IMR-90 (cell line): Measurements from ENCODE around the gene ALS2CL. TPM values are rescaled to one million over a fixed set of nuclear protein-coding genes. Genes with fewer than 3 reads are reported as not detected.

ENCODE experiments used
- ATAC-seq: fragments of 200-7000 bp; cut with Tn5 transposase; 2 replicates; pipeline ENCODE4 v1.9.1; 2020; ENCODE audit warnings: low read depth, mild to moderate bottlenecking, moderate library complexity
- BruUV-seq: library from RNA; stranded (reverse); fragments of 400-500 nt; replicated peaks from 2 replicates; lab custom pipeline; 2021; lab: Mats Ljungman, UMichigan
- CTCF ChIA-PET: fragments of 300-600 bp; formaldehyde crosslinking; extraction: SDS; loops from one replicate; lab custom pipeline; 2021; ENCODE audit warnings: antibody characterized with exemption; lab: Yijun Ruan, JAX
- POLR2A ChIA-PET: fragments of 300-600 bp; sonication (Branson Sonifier 250); formaldehyde crosslinking; loops from one replicate; lab custom pipeline; 2022; ENCODE audit warnings: antibody characterized with exemption; ENCODE audit not compliant: unreplicated experiment; lab: Charles Lee
- DNase-seq: peaks from one replicate; pipeline ENCODE4 v3.0.0; 2013
- H2AFZ ChIP-seq: replicated peaks from 2 replicates; pipeline ENCODE3; 2013; ENCODE audit warnings: low read length, mild to moderate bottlenecking; ENCODE audit not compliant: poor library complexity
- H2AK5ac ChIP-seq: 2 replicates; pipeline ENCODE4 v1.6.1; 2013; ENCODE audit warnings: low read depth, low read length, inconsistent platforms
- H2AK9ac ChIP-seq: replicated peaks from 2 replicates; pipeline ENCODE3; 2013; ENCODE audit warnings: mild to moderate bottlenecking, low read depth, low read length, moderate library complexity; ENCODE audit not compliant: poor library complexity
- H2BK120ac ChIP-seq: 2 replicates; pipeline ENCODE4 v1.6.1; 2013; ENCODE audit warnings: low read depth, low read length, inconsistent platforms
- H2BK15ac ChIP-seq: 3 replicates; pipeline ENCODE4 v1.6.1; 2013; ENCODE audit warnings: low read depth, low read length, inconsistent platforms
- H2BK20ac ChIP-seq: 2 replicates; pipeline ENCODE4 v1.6.1; 2013; ENCODE audit warnings: low read depth, mild to moderate bottlenecking, inconsistent platforms, low read length, moderate library complexity
- H2BK5ac ChIP-seq: 2 replicates; pipeline ENCODE4 v1.6.1; 2013; ENCODE audit warnings: mild to moderate bottlenecking, low read depth, low read length, inconsistent platforms; ENCODE audit not compliant: poor library complexity, severe bottlenecking
- H3K14ac ChIP-seq: replicated peaks from 2 replicates; pipeline ENCODE4 v1.6.1; 2013; ENCODE audit warnings: low read depth, low read length, inconsistent platforms
- H3K18ac ChIP-seq: 2 replicates; pipeline ENCODE4 v1.6.1; 2013; ENCODE audit warnings: low read depth, low read length, control low read depth
- H3K23ac ChIP-seq: 2 replicates; pipeline ENCODE4 v1.6.1; 2013; ENCODE audit warnings: low read depth, low read length, inconsistent platforms
- H3K27ac ChIP-seq: 2 replicates; pipeline ENCODE4 v1.5.1; 2013; ENCODE audit warnings: mild to moderate bottlenecking, control low read depth, low read length; ENCODE audit not compliant: insufficient read depth
- H3K27me3 ChIP-seq: 2 replicates; pipeline ENCODE4 v1.6.1; 2013; ENCODE audit warnings: low read length; ENCODE audit not compliant: control insufficient read depth, insufficient read depth
- H3K36me3 ChIP-seq: 2 replicates; pipeline ENCODE4 v1.6.1; 2013; ENCODE audit warnings: low read length, mixed read lengths; ENCODE audit not compliant: control insufficient read depth, insufficient read depth
- H3K4ac ChIP-seq: 2 replicates; pipeline ENCODE4 v1.6.1; 2013; ENCODE audit warnings: low read depth, low read length, inconsistent platforms
- H3K4me1 ChIP-seq: 2 replicates; pipeline ENCODE4 v1.6.1; 2013; ENCODE audit warnings: low read length, mixed read lengths; ENCODE audit not compliant: control insufficient read depth, insufficient read depth
- H3K4me2 ChIP-seq: 2 replicates; pipeline ENCODE4 v1.6.1; 2013; ENCODE audit warnings: low read depth, mild to moderate bottlenecking, control low read depth, low read length, moderate library complexity
- H3K4me3 ChIP-seq: 2 replicates; pipeline ENCODE4 v1.5.1; 2013; ENCODE audit warnings: low read depth, mild to moderate bottlenecking, control low read depth, low read length, moderate library complexity; ENCODE audit not compliant: insufficient read depth
- H3K56ac ChIP-seq: 2 replicates; pipeline ENCODE4 v1.6.1; 2013; ENCODE audit warnings: low read length, inconsistent platforms; ENCODE audit not compliant: insufficient read depth; ENCODE audit errors: extremely low read depth
- H3K79me1 ChIP-seq, 2 experiments: 2 replicates each; pipeline ENCODE4 v1.6.1; 2013; ENCODE audit warnings: low read length in 2 of 2, inconsistent platforms in 1 of 2, low read depth in 1 of 2
- H3K9ac ChIP-seq: 2 replicates; pipeline ENCODE4 v1.6.1; 2013; ENCODE audit warnings: low read depth, low read length, control low read depth
- H3K9me1 ChIP-seq: 2 replicates; pipeline ENCODE4 v1.6.1; 2013; ENCODE audit warnings: low read length, inconsistent platforms; ENCODE audit not compliant: insufficient read depth
- H3K9me3 ChIP-seq: 2 replicates; pipeline ENCODE4 v1.6.1; 2013; ENCODE audit warnings: low read length; ENCODE audit not compliant: control insufficient read depth, insufficient read depth
- H4K20me1 ChIP-seq: 2 replicates; pipeline ENCODE4 v1.6.1; 2013; ENCODE audit warnings: low read length, inconsistent platforms; ENCODE audit not compliant: insufficient read depth
- H4K5ac ChIP-seq: 2 replicates; pipeline ENCODE4 v1.6.1; 2013; ENCODE audit warnings: mild to moderate bottlenecking, low read depth, low read length, control low read depth
- H4K8ac ChIP-seq, 2 experiments: 2 replicates each; pipeline ENCODE4 v1.6.1; 2013; ENCODE audit warnings: low read depth in 2 of 2, low read length in 2 of 2, control low read depth in 1 of 2, inconsistent platforms in 1 of 2
- H4K91ac ChIP-seq: 2 replicates; pipeline ENCODE4 v1.6.1; 2013; ENCODE audit warnings: low read depth, low read length, inconsistent platforms; ENCODE audit not compliant: insufficient read depth
- BHLHE40 ChIP-seq: fragments of 150-350 bp; IDR thresholded peaks from 2 replicates; pipeline ENCODE4 v1.6.1; 2016; ENCODE audit warnings: mild to moderate bottlenecking, low read depth, low read length
- CEBPB ChIP-seq: IDR thresholded peaks from 2 replicates; pipeline ENCODE4 v1.6.1; 2012; ENCODE audit warnings: low read depth, low read length, improper control_type of control experiment
- CHD1 ChIP-seq: IDR thresholded peaks from 2 replicates; pipeline ENCODE4 v1.6.1; 2012; ENCODE audit warnings: low read depth, low read length, improper control_type of control experiment
- CTCF ChIP-seq: conservative IDR thresholded peaks from 2 replicates; pipeline ENCODE4 v1.5.1; 2012; ENCODE audit warnings: mild to moderate bottlenecking, low read depth, low read length, improper control_type of control experiment
- ELK1 ChIP-seq: fragments of 150-350 bp; IDR thresholded peaks from 2 replicates; pipeline ENCODE4 v1.6.1; 2016; ENCODE audit warnings: low read depth, mild to moderate bottlenecking, low read length, moderate library complexity, borderline replicate concordance
- FOS ChIP-seq: fragments of 150-350 bp; IDR thresholded peaks from 2 replicates; pipeline ENCODE4 v1.6.1; 2016; ENCODE audit warnings: low read depth, low read length
- MAFK ChIP-seq: IDR thresholded peaks from 2 replicates; pipeline ENCODE4 v1.6.1; 2012; ENCODE audit warnings: low read depth, low read length, improper control_type of control experiment
- MAZ ChIP-seq: IDR thresholded peaks from 2 replicates; pipeline ENCODE4 v1.6.1; 2012; ENCODE audit warnings: low read depth, mild to moderate bottlenecking, low read length, improper control_type of control experiment, moderate library complexity, borderline replicate concordance
- MXI1 ChIP-seq: IDR thresholded peaks from 2 replicates; pipeline ENCODE4 v1.6.1; 2012; ENCODE audit warnings: low read depth, mild to moderate bottlenecking, low read length, moderate library complexity, borderline replicate concordance
- NFE2L2 ChIP-seq: fragments of 150-350 bp; IDR thresholded peaks from 2 replicates; pipeline ENCODE4 v1.6.1; 2016; ENCODE audit warnings: low read depth, mild to moderate bottlenecking, low read length
- POLR2A ChIP-seq: IDR thresholded peaks from 2 replicates; pipeline ENCODE4 v1.6.1; 2012; ENCODE audit warnings: mild to moderate bottlenecking, low read depth, low read length
- RAD21 ChIP-seq: IDR thresholded peaks from 2 replicates; pipeline ENCODE4 v1.6.1; 2012; ENCODE audit warnings: low read length, improper control_type of control experiment
- RCOR1 ChIP-seq: IDR thresholded peaks from 2 replicates; pipeline ENCODE4 v1.6.1; 2012; ENCODE audit warnings: mild to moderate bottlenecking, low read length, improper control_type of control experiment; ENCODE audit not compliant: insufficient replicate concordance
- RFX5 ChIP-seq: IDR thresholded peaks from 2 replicates; pipeline ENCODE4 v1.8.0; 2012; ENCODE audit warnings: low read depth, mild to moderate bottlenecking, low read length, moderate library complexity
- SMC3 ChIP-seq: fragments of 150-350 bp; IDR thresholded peaks from 2 replicates; pipeline ENCODE4 v1.6.1; 2016; ENCODE audit warnings: low read depth, mild to moderate bottlenecking, antibody characterized with exemption, low read length, moderate library complexity
- USF2 ChIP-seq: fragments of 150-350 bp; IDR thresholded peaks from 2 replicates; pipeline ENCODE4 v1.6.1; 2017; ENCODE audit warnings: mild to moderate bottlenecking, antibody characterized with exemption, low read length, low read depth
- WGBS, 2 experiments: methylation state at CpG; one replicate each; pipeline versions ENCODE4 v1.1.5 to v1.1.7; 2013; ENCODE audit warnings: missing lambda C conversion rate in 2 of 2; ENCODE audit not compliant: insufficient read length in 1 of 2; ENCODE audit errors: extremely low coverage in 2 of 2; 5-methylcytosine and 5-hydroxymethylcytosine counted together
- dilution Hi-C: fragments of 300-500 bp; cut with HindIII; formaldehyde crosslinking; loops from one replicate; pipeline ENCODE4 v1.14.3; 2018; ENCODE audit warnings: low sequenced_read_pairs; ENCODE audit not compliant: unreplicated experiment
- in situ Hi-C: fragments of 300-500 bp; cut with MboI; formaldehyde crosslinking; loops from 3 replicates; pipeline ENCODE4 v1.14.3; 2019; ENCODE audit warnings: low sequenced_read_pairs, inconsistent platforms, mixed read lengths
- intact Hi-C: fragments of 100-400 bp; cut with micrococcal nuclease; formaldehyde crosslinking; loops from 2 replicates; pipeline ENCODE4 v1.10.0; 2022
- polyA plus RNA-seq, 3 experiments: library from polyadenylated mRNA; depleted of rRNA; stranded (reverse); fragments of >200 nt; gene quantifications; 2 replicates each; pipeline ENCODE4 v1.2.3, GENCODE V29; 2012; ENCODE audit warnings: low replicate concordance in 1 of 3
- total RNA-seq: library from RNA; depleted of rRNA; stranded (reverse); fragments of >200 nt; gene quantifications from 2 replicates; pipeline ENCODE4 v1.2.3, GENCODE V29; 2012

The ALS2CL gene
- total and polyA plus RNA-seq, 2 of the 4 experiments (the other 2 are of a cell fraction) = 2.2 to 4.8 TPM

GRCh38 chr3:46679681-46680080 is 13.8 kb downstream of the ALS2CL start:
- no peak overlapping the region for H3K4ac ChIP-seq
- H3K18ac ChIP-seq = no peak overlapping the region
- H2BK20ac ChIP-seq = no peak overlapping the region
- H2BK5ac ChIP-seq = no peak overlapping the region
- H2AK5ac ChIP-seq = no peak overlapping the region
- no peak overlapping the region for H2BK120ac ChIP-seq
- DNase-seq (no peak), ATAC-seq (no peak)
- no peak overlapping the region for H4K91ac ChIP-seq
- 57% methylated on average over 2 of the region's 5 CpGs; no CpG with 5 or more reads in 1 of the 2 experiments for WGBS, 2 experiments
- no peak overlapping the region for H3K14ac ChIP-seq
- no peak overlapping the region for H2AFZ ChIP-seq
- BruUV-seq = no TSS peak
- H3K4me3 ChIP-seq = no peak overlapping the region
- H3K27ac ChIP-seq = no peak overlapping the region
- POLR2A ChIA-PET = no interaction called here
- H4K20me1 ChIP-seq = no peaks in the 10 kb centered on the region
- no peak overlapping the region for H3K9ac ChIP-seq
- H3K79me1 ChIP-seq = no peaks in the 10 kb centered on the region
- TF ChIP-seq CEBPB (no peak), CHD1 (no peak), SMC3 (no peak), RAD21 (no peak), FOS (no peak), POLR2A (no peak), RFX5 (no peak), MAZ (no peak), MAFK (no peak), USF2 (no peak), NFE2L2 (no peak), MXI1 (no peak), BHLHE40 (no peak), RCOR1 (no peak), CTCF (no peak), ELK1 (no peak)
- dilution Hi-C loops = no loop called here
- H2BK15ac ChIP-seq = no peak overlapping the region
- H2AK9ac ChIP-seq = no peak overlapping the region
- H3K56ac ChIP-seq = no peak overlapping the region
- intact Hi-C loops = no loop called here
- in situ Hi-C loops = no loop called here
- no peak overlapping the region for H3K23ac ChIP-seq
- no peak overlapping the region for H3K4me2 ChIP-seq
- CTCF ChIA-PET = no interaction called here
- peaks cover 8% of the 10 kb centered on the region; the same call in 1 of the 2 replicates for H3K36me3 ChIP-seq
- no peak overlapping the region for H4K8ac ChIP-seq
- peaks cover 5% of the 10 kb centered on the region; the same call in 1 of the 2 replicates for H3K9me1 ChIP-seq
- H3K27me3 ChIP-seq = no peaks in the 10 kb centered on the region
- no peaks in the 10 kb centered on the region for H3K9me3 ChIP-seq
- H3K4me1 ChIP-seq = peaks cover 2% of the 10 kb centered on the region; the same call in 1 of the 2 replicates
- no peak overlapping the region for H4K5ac ChIP-seq
